Measurements from ENCODE around the gene C16orf86. TPM values are rescaled to one million over a fixed set of nuclear protein-coding genes. Genes with fewer than 3 reads are reported as not detected.

C16orf86 gene
- total RNA-seq, 4 donors from 2014 or later: 15.9 to 31.2 (median 25.5) TPM

- H3K27ac ChIP-seq: no peak overlapping the region
- no peak for TF ChIP-seq CTCF (IDR thresholded peaks at IDR 0.05)
- no peak for TF ChIP-seq POLR2A (IDR thresholded peaks at IDR 0.05)
- TF ChIP-seq EP300 (IDR thresholded peaks at IDR 0.05): no peak
Observed at GRCh38 chr16:67675999-67676398, 9.4 kb downstream of the C16orf86 start.

GRCh38 chr16:67676516-67676915, 9.9 kb downstream of the C16orf86 start:
- Histone ChIP-seq H3K4me1 (peaks cover 0 to 42% (median 16%) of the 10 kb centered on the region in 4 donors), H3K27me3 (no peaks in the 10 kb centered on the region), H3K36me3 (peaks cover 0 to 25% (median 0%) of the 10 kb centered on the region in 3 donors), H3K27ac (peak overlapping the region in 1 of 4 donors; percentile 32), H3K4me3 (no peak overlapping the region), H3K9me3 (no peaks in the 10 kb centered on the region)
- no peak for TF ChIP-seq CTCF (IDR thresholded peaks at IDR 0.05)
- no peak for TF ChIP-seq EP300 (IDR thresholded peaks at IDR 0.05)
- no peak for TF ChIP-seq POLR2A (IDR thresholded peaks at IDR 0.05)
- no peak for DNase-seq (ENCODE audit: low spot score in 2 of 2)
- 75 to 77% methylated on average over 4 of the region's 4 CpGs for WGBS, 2 donors

More at GRCh38 chr16:67675999-67676398, 9.4 kb downstream of the C16orf86 start:
- peaks cover 0 to 42% (median 16%) of the 10 kb centered on the region in 4 donors for H3K4me1 ChIP-seq
- DNase-seq (ENCODE audit: low spot score in 2 of 2): no peak
- H3K4me3 ChIP-seq: no peak overlapping the region
- no peaks in the 10 kb centered on the region for H3K9me3 ChIP-seq
- no peaks in the 10 kb centered on the region for H3K27me3 ChIP-seq
- WGBS, 2 donors: 89 to 94% methylated on average over 7 of the region's 7 CpGs
- H3K36me3 ChIP-seq: peaks cover 0 to 23% (median 0%) of the 10 kb centered on the region in 3 donors

GRCh38 chr16:67676939-67677338, 10.3 kb downstream of the C16orf86 start:
- TF ChIP-seq POLR2A (IDR thresholded peaks at IDR 0.05): no peak
- TF ChIP-seq EP300 (IDR thresholded peaks at IDR 0.05): no peak
- TF ChIP-seq CTCF (IDR thresholded peaks at IDR 0.05): no peak
- Histone ChIP-seq H3K27me3 (no peaks in the 10 kb centered on the region), H3K27ac (peak overlapping the region in 1 of 4 donors; percentile 32), H3K36me3 (peaks cover 0 to 30% (median 0%) of the 10 kb centered on the region in 3 donors), H3K9me3 (no peaks in the 10 kb centered on the region), H3K4me1 (peaks cover 0 to 42% (median 16%) of the 10 kb centered on the region in 4 donors), H3K4me3 (no peak overlapping the region)
- DNase-seq (ENCODE audit: low spot score in 2 of 2): no peak
- 64 to 76% methylated on average over 8 of the region's 8 CpGs for WGBS, 2 donors

- Histone ChIP-seq H3K27ac (no peak overlapping the region), H3K27me3 (no peaks in the 10 kb centered on the region), H3K9me3 (no peaks in the 10 kb centered on the region), H3K4me3 (no peak overlapping the region), H3K4me1 (peaks cover 0 to 37% (median 16%) of the 10 kb centered on the region in 4 donors), H3K36me3 (peaks cover 0 to 34% (median 0%) of the 10 kb centered on the region in 3 donors)
- 85 to 93% methylated on average over 1 of the region's 1 CpG for WGBS, 2 donors
- TF ChIP-seq CTCF (IDR thresholded peaks at IDR 0.05): no peak
- TF ChIP-seq EP300 (IDR thresholded peaks at IDR 0.05): no peak
- TF ChIP-seq POLR2A (IDR thresholded peaks at IDR 0.05): no peak
- no peak for DNase-seq (ENCODE audit: low spot score in 2 of 2)
Observed at GRCh38 chr16:67677712-67678111, 11.1 kb downstream of the C16orf86 start.

- no peak for TF ChIP-seq EP300 (IDR thresholded peaks at IDR 0.05)
- TF ChIP-seq POLR2A (IDR thresholded peaks at IDR 0.05): no peak
- no peak for TF ChIP-seq CTCF (IDR thresholded peaks at IDR 0.05)
- Histone ChIP-seq H3K27me3 (no peaks in the 10 kb centered on the region), H3K27ac (no peak overlapping the region), H3K36me3 (peaks cover 0 to 41% (median 0%) of the 10 kb centered on the region in 3 donors), H3K4me3 (no peak overlapping the region), H3K9me3 (no peaks in the 10 kb centered on the region), H3K4me1 (peaks cover 0 to 29% (median 9%) of the 10 kb centered on the region in 4 donors)
- DNase-seq (ENCODE audit: low spot score in 2 of 2): no peak
- 77 to 82% methylated on average over 12 of the region's 12 CpGs for WGBS, 2 donors
Observed at GRCh38 chr16:67678354-67679023, 11.9 kb downstream of the C16orf86 start.
